HCT116 (cell line): ENCODE results near the gene PXT1. TPM values are rescaled to one million over a fixed set of nuclear protein-coding genes. Genes with fewer than 3 reads are reported as not detected.

Experiments used
- ATAC-seq: fragments of 200-7000 bp; cut with Tn5 transposase; 2 replicates; pipeline ENCODE4 v1.9.1; 2020; ENCODE audit warnings: mild to moderate bottlenecking, moderate library complexity
- BruUV-seq: library from RNA; stranded (reverse); fragments of 400-500 nt; replicated peaks from 2 replicates; lab custom pipeline; 2021; lab: Mats Ljungman, UMichigan
- CTCF ChIA-PET: fragments of 300-600 bp; sonication (Branson Sonifier 250); formaldehyde crosslinking; loops from one replicate; lab custom pipeline; 2021; ENCODE audit warnings: antibody characterized with exemption; lab: Charles Lee
- POLR2A ChIA-PET: fragments of 300-600, 350-600 bp; sonication (Branson Sonifier 250); formaldehyde crosslinking; loops from one replicate; lab custom pipeline; 2021; ENCODE audit warnings: antibody characterized with exemption; lab: Charles Lee
- RAD21 ChIA-PET, 2 experiments: fragments of 300-600 bp; sonication (Branson Sonifier 250); formaldehyde crosslinking; loops; one replicate each; lab custom pipeline; 2023; ENCODE audit warnings: low total read pairs in 2 of 2; ENCODE audit not compliant: uncharacterized antibody in 2 of 2, unreplicated experiment in 2 of 2, low non-redundant PET in 1 of 2; lab: Charles Lee
- DNase-seq: peaks from one replicate; pipeline ENCODE4 v3.0.0-alpha.2; 2010; ENCODE audit warnings: low read depth, low spot score
- H2AFZ ChIP-seq: fragments of 200-600 bp; shearing (Covaris generic), sonication (generic); 2 replicates; pipeline ENCODE4 v1.6.1; 2017; ENCODE audit warnings: low read depth, mixed run types, mixed read lengths, antibody characterized with exemption, low read length; ENCODE audit not compliant: poor library complexity, severe bottlenecking
- H3K27ac ChIP-seq: 2 replicates; pipeline ENCODE4 v1.5.1; 2012; ENCODE audit warnings: low read depth, low read length
- H3K27me3 ChIP-seq: fragments of 200-600 bp; sonication (generic); 2 replicates; pipeline ENCODE4 v1.6.1; 2016; ENCODE audit warnings: mixed run types, low read length, mixed read lengths; ENCODE audit not compliant: insufficient read depth
- H3K36me3 ChIP-seq, 2 experiments: fragments of 200-500 bp in 1 of 2; fragments of 200-600 bp in 1 of 2; sonication (Bioruptor generic) in 1 of 2; sonication (generic) in 1 of 2; 2 replicates each; pipeline versions ENCODE4 v1.5.1 to v1.6.1; 2014 to 2016; ENCODE audit warnings: low read length in 2 of 2, inconsistent platforms in 1 of 2, mixed read lengths in 1 of 2, mixed run types in 1 of 2; ENCODE audit not compliant: insufficient read depth in 2 of 2, control insufficient read depth in 1 of 2
- H3K4me1 ChIP-seq, 2 experiments: fragments of 200-600 bp in 1 of 2; sonication (generic) in 1 of 2; 2 replicates each; pipeline versions ENCODE4 v1.5.1 to v1.6.1; 2012 to 2017; ENCODE audit warnings: low read length in 2 of 2, inconsistent platforms in 1 of 2, mild to moderate bottlenecking in 1 of 2, mixed read lengths in 1 of 2, mixed run types in 1 of 2, moderate library complexity in 1 of 2; ENCODE audit not compliant: insufficient read depth in 2 of 2, control insufficient read depth in 1 of 2
- H3K4me2 ChIP-seq: fragments of 200-600 bp; sonication (generic); 2 replicates; pipeline ENCODE4 v1.6.1; 2017; ENCODE audit warnings: mixed run types, low read length, mixed read lengths
- H3K4me3 ChIP-seq, 2 experiments: fragments of 200-600 bp in 1 of 2; sonication (generic) in 1 of 2; replicated peaks in 1 of 2; 2 replicates each; pipeline ENCODE4 v1.5.1; 2011 to 2016; ENCODE audit warnings: low read length in 2 of 2, control low read depth in 1 of 2, low read depth in 1 of 2, mild to moderate bottlenecking in 1 of 2, mixed read lengths in 1 of 2, mixed run types in 1 of 2
- H3K79me2 ChIP-seq: fragments of 200-600 bp; sonication (generic); 2 replicates; pipeline ENCODE4 v1.6.1; 2017; ENCODE audit warnings: mild to moderate bottlenecking, mixed run types, low read length, moderate library complexity, mixed read lengths; ENCODE audit not compliant: insufficient read depth
- H3K9ac ChIP-seq: fragments of 200-600 bp; sonication (generic); 2 replicates; pipeline ENCODE4 v1.6.1; 2016; ENCODE audit warnings: low read length, mixed read lengths
- H3K9me2 ChIP-seq: fragments of 200-600 bp; sonication (generic), shearing (Covaris generic); 2 replicates; pipeline ENCODE4 v1.6.1; 2017; ENCODE audit warnings: mixed run types, mild to moderate bottlenecking, moderate library complexity; ENCODE audit not compliant: insufficient read depth
- H3K9me3 ChIP-seq, 2 experiments: fragments of 200-500 bp in 1 of 2; fragments of 200-600 bp in 1 of 2; sonication (Bioruptor generic) in 1 of 2; sonication (generic) in 1 of 2; 2 replicates each; pipeline ENCODE4 v1.6.1; 2014 to 2017; ENCODE audit warnings: low read length in 2 of 2, mixed read lengths in 2 of 2, inconsistent platforms in 1 of 2, low read depth in 1 of 2, mild to moderate bottlenecking in 1 of 2, mixed run types in 1 of 2, moderate library complexity in 1 of 2; ENCODE audit not compliant: control insufficient read depth in 1 of 2, insufficient read depth in 1 of 2
- H4K20me1 ChIP-seq: fragments of 200-600 bp; sonication (generic), shearing (Covaris generic); 2 replicates; pipeline ENCODE4 v1.6.1; 2017; ENCODE audit warnings: mixed run types, mild to moderate bottlenecking, moderate library complexity; ENCODE audit not compliant: insufficient read depth
- CEBPB ChIP-seq: IDR thresholded peaks from 2 replicates; pipeline ENCODE4 v1.6.1; 2012; ENCODE audit warnings: low read depth
- EGR1 ChIP-seq: IDR thresholded peaks from 2 replicates; pipeline ENCODE4 v1.6.1; 2012; ENCODE audit warnings: low read depth
- FOSL1 ChIP-seq: IDR thresholded peaks from 2 replicates; pipeline ENCODE4 v1.6.1; 2012; ENCODE audit warnings: low read depth
- JUND ChIP-seq: IDR thresholded peaks from 2 replicates; pipeline ENCODE4 v1.6.1; 2012
- POLR2A ChIP-seq: IDR thresholded peaks from 2 replicates; pipeline ENCODE4 v1.7.0; 2011; ENCODE audit warnings: borderline replicate concordance; ENCODE audit not compliant: insufficient read depth, insufficient read length; ENCODE audit errors: extremely low read depth
- POLR2AphosphoS5 ChIP-seq: IDR thresholded peaks from 2 replicates; pipeline ENCODE4 v1.6.1; 2011; ENCODE audit warnings: mild to moderate bottlenecking, low read depth, low read length, moderate library complexity
- RAD21 ChIP-seq: IDR thresholded peaks from 2 replicates; pipeline ENCODE4 v1.6.1; 2012; ENCODE audit warnings: low read depth, mild to moderate bottlenecking
- SRF ChIP-seq: IDR thresholded peaks from 2 replicates; pipeline ENCODE4 v1.6.1; 2012; ENCODE audit warnings: low read depth
- intact Hi-C: fragments of 100-400 bp; cut with micrococcal nuclease; formaldehyde crosslinking; loops from 2 replicates; pipeline ENCODE4 v1.10.0; 2022
- total RNA-seq: library from RNA; stranded (reverse); gene quantifications from one replicate; pipeline ENCODE4 v1.2.1, GENCODE V29; 2021; ENCODE audit not compliant: unreplicated experiment
- TF ChIP-seq, protein P1 (sequence below): IDR thresholded peaks from 2 replicates; pipeline ENCODE4 v1.6.1; 2011; ENCODE audit warnings: mild to moderate bottlenecking, low read length, moderate library complexity; ENCODE audit not compliant: insufficient replicate concordance; ENCODE audit errors: extremely low read depth
- TF ChIP-seq, protein P2 (sequence below): IDR thresholded peaks from 2 replicates; pipeline ENCODE4 v1.6.1; 2012
- TF ChIP-seq, protein P3 (sequence below): IDR thresholded peaks from 2 replicates; pipeline ENCODE4 v1.6.1; 2012
- TF ChIP-seq, protein P4 (sequence below), 3 experiments: fragments of 200-600 bp in 1 of 3; sonication (generic) in 1 of 3; IDR thresholded peaks in 2 of 3; conservative IDR thresholded peaks in 1 of 3; 2 replicates each; pipeline ENCODE4 v1.5.1; 2012 to 2017; ENCODE audit warnings: low read depth in 2 of 3, low read length in 2 of 3, antibody characterized with exemption in 1 of 3, borderline replicate concordance in 1 of 3, control low read depth in 1 of 3, mild to moderate bottlenecking in 1 of 3, mixed read lengths in 1 of 3, mixed run types in 1 of 3, moderate library complexity in 1 of 3; ENCODE audit not compliant: insufficient read depth in 1 of 3

PXT1 gene
- total RNA-seq, 1 experiment from 2014 or later, result 0.17 TPM

DNA sequence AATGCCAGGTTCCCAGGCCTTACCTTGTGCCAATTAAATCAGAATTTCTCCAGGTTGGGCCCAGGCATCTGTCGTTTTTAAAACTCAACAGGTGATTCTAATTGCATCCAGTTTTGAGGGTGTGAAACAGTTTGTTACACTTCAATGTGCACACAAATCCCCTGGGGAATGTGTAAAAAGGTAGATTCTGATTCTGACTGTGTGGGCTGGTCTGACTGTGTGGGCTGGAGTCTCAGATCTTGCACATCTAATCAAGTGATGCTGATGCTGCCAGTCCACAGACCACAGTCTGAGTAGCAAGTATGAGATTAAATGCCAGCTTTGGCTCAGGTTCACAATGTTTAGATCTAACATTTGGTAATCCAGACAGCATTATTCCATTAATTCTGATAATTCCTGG lies 42.7 kb downstream of the PXT1 start:
- ATAC-seq, result no peak
- no TSS peak for BruUV-seq
- RAD21 ChIA-PET, result no interaction called here
- Histone ChIP-seq H3K9ac (no peak overlapping the region), H3K9me2 (no peaks in the 10 kb centered on the region), H4K20me1 (no peaks in the 10 kb centered on the region), H3K36me3 (no peaks in the 10 kb centered on the region), H3K4me3 (no peak overlapping the region), H2AFZ (no peak overlapping the region), H3K79me2 (no peaks in the 10 kb centered on the region), H3K9me3 (peaks cover 0 to 4% of the 10 kb centered on the region in 2 experiments; a peak in 1 of 4 replicates), H3K27me3 (no peaks in the 10 kb centered on the region)
- POLR2A ChIA-PET, result no interaction called here
- no peak for DNase-seq
- TF ChIP-seq RAD21 (no peak), EGR1 (no peak), SRF (no peak), POLR2AphosphoS5 (no peak), POLR2A (no peak), FOSL1 (no peak), JUND (no peak), CEBPB (no peak)
- TF ChIP-seq, protein P1, sequence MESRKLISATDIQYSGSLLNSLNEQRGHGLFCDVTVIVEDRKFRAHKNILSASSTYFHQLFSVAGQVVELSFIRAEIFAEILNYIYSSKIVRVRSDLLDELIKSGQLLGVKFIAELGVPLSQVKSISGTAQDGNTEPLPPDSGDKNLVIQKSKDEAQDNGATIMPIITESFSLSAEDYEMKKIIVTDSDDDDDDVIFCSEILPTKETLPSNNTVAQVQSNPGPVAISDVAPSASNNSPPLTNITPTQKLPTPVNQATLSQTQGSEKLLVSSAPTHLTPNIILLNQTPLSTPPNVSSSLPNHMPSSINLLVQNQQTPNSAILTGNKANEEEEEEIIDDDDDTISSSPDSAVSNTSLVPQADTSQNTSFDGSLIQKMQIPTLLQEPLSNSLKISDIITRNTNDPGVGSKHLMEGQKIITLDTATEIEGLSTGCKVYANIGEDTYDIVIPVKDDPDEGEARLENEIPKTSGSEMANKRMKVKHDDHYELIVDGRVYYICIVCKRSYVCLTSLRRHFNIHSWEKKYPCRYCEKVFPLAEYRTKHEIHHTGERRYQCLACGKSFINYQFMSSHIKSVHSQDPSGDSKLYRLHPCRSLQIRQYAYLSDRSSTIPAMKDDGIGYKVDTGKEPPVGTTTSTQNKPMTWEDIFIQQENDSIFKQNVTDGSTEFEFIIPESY, result no peak
- TF ChIP-seq, protein P2, sequence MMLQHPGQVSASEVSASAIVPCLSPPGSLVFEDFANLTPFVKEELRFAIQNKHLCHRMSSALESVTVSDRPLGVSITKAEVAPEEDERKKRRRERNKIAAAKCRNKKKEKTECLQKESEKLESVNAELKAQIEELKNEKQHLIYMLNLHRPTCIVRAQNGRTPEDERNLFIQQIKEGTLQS, result no peak
- TF ChIP-seq, protein P3, sequence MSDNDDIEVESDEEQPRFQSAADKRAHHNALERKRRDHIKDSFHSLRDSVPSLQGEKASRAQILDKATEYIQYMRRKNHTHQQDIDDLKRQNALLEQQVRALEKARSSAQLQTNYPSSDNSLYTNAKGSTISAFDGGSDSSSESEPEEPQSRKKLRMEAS, result no peak
- TF ChIP-seq, protein P4, sequence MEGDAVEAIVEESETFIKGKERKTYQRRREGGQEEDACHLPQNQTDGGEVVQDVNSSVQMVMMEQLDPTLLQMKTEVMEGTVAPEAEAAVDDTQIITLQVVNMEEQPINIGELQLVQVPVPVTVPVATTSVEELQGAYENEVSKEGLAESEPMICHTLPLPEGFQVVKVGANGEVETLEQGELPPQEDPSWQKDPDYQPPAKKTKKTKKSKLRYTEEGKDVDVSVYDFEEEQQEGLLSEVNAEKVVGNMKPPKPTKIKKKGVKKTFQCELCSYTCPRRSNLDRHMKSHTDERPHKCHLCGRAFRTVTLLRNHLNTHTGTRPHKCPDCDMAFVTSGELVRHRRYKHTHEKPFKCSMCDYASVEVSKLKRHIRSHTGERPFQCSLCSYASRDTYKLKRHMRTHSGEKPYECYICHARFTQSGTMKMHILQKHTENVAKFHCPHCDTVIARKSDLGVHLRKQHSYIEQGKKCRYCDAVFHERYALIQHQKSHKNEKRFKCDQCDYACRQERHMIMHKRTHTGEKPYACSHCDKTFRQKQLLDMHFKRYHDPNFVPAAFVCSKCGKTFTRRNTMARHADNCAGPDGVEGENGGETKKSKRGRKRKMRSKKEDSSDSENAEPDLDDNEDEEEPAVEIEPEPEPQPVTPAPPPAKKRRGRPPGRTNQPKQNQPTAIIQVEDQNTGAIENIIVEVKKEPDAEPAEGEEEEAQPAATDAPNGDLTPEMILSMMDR (IDR thresholded peaks at IDR 0.05 in 2 of 3, conservative IDR thresholded peaks at IDR 0.05 in 1 of 3; ENCODE audit: borderline replicate concordance in 1 of 3, insufficient read depth in 1 of 3, low read depth in 2 of 3, low read length in 2 of 3), result no peak
- TF ChIP-seq, all 23 proteins: peak for 0
- no peak overlapping the region for H3K4me2 ChIP-seq
- intact Hi-C loops, result no loop called here
- no peak overlapping the region for H3K27ac ChIP-seq
- CTCF ChIA-PET, result no interaction called here
- no peaks in the 10 kb centered on the region for H3K4me1 ChIP-seq
